Hepatocyte (in vitro differentiated cells): ENCODE measurements around the gene SSRP1. TPM values are rescaled to one million over a fixed set of nuclear protein-coding genes. Genes with fewer than 3 reads are reported as not detected.

Experiments used
- DNase-seq: peaks from one replicate; pipeline ENCODE4 v3.0.0-alpha.2; 2016; ENCODE audit warnings: low spot score
- H2AFZ ChIP-seq: fragments of 200-600 bp; sonication (generic); 2 replicates; pipeline ENCODE4 v1.6.0; 2016; ENCODE audit warnings: antibody characterized with exemption, mild to moderate bottlenecking
- H3K27ac ChIP-seq: fragments of 200-600 bp; sonication (generic); 2 replicates; pipeline ENCODE4 v1.5.1; 2016; ENCODE audit warnings: mild to moderate bottlenecking
- H3K27me3 ChIP-seq: fragments of 200-600 bp; sonication (generic); 2 replicates; pipeline ENCODE4 v1.6.1; 2016
- H3K36me3 ChIP-seq: fragments of 200-600 bp; sonication (generic); replicated peaks from 2 replicates; pipeline ENCODE4 v1.5.1; 2016; ENCODE audit warnings: low read depth; ENCODE audit not compliant: insufficient read depth
- H3K4me1 ChIP-seq: fragments of 200-600 bp; sonication (generic); 2 replicates; pipeline ENCODE4 v1.5.1; 2016; ENCODE audit warnings: mild to moderate bottlenecking, moderate library complexity; ENCODE audit not compliant: insufficient read depth
- H3K4me2 ChIP-seq: fragments of 200-600 bp; sonication (generic); 2 replicates; pipeline ENCODE4 v1.6.0; 2016
- H3K4me3 ChIP-seq: fragments of 200-600 bp; sonication (generic); 2 replicates; pipeline ENCODE4 v1.5.1; 2016; ENCODE audit warnings: mild to moderate bottlenecking
- H3K79me2 ChIP-seq: fragments of 200-600 bp; sonication (generic); 2 replicates; pipeline ENCODE4 v1.6.0; 2017; ENCODE audit warnings: mild to moderate bottlenecking
- H3K9me2 ChIP-seq: fragments of 200-600 bp; sonication (generic); replicated peaks from 2 replicates; pipeline ENCODE4 v1.6.0; 2017; ENCODE audit warnings: mild to moderate bottlenecking; ENCODE audit not compliant: insufficient read depth
- H3K9me3 ChIP-seq: fragments of 200-600 bp; sonication (generic); 2 replicates; pipeline ENCODE4 v1.5.1; 2016; ENCODE audit warnings: low read depth, mild to moderate bottlenecking
- H4K20me1 ChIP-seq: fragments of 200-600 bp; sonication (generic); 2 replicates; pipeline ENCODE4 v1.6.0; 2016; ENCODE audit warnings: mild to moderate bottlenecking; ENCODE audit not compliant: insufficient read depth, poor library complexity, severe bottlenecking
- EZH2 ChIP-seq: fragments of 200-600 bp; sonication (generic); IDR thresholded peaks from 2 replicates; pipeline ENCODE4 v1.6.1; 2016; ENCODE audit warnings: antibody characterized with exemption, mild to moderate bottlenecking, borderline replicate concordance
- EZH2phosphoT487 ChIP-seq: fragments of 200-600 bp; sonication (generic); IDR thresholded peaks from one replicate; pipeline ENCODE4 v1.6.1; 2018; ENCODE audit warnings: antibody characterized with exemption, mild to moderate bottlenecking, low read depth, moderate library complexity; ENCODE audit not compliant: unreplicated experiment, severe bottlenecking
- WGBS: methylation state at CpG from one replicate; pipeline ENCODE4 v1.1.6; 2016; ENCODE audit warnings: low lambda C conversion rate; ENCODE audit errors: missing lambda C conversion rate; 5-methylcytosine and 5-hydroxymethylcytosine counted together
- polyA plus RNA-seq: library from polyadenylated mRNA; unstranded; fragments of >200 nt; fragmentation: Nextera tagmentation; extraction: Ambion mirVana; gene quantifications from 2 replicates; pipeline ENCODE4 v1.2.1, GENCODE V29; 2016
- total RNA-seq: library from RNA; depleted of rRNA; stranded (reverse); fragments of >200 nt; gene quantifications from 2 replicates; pipeline ENCODE4 v1.2.3, GENCODE V29; 2014
- TF ChIP-seq, protein P1 (sequence below): fragments of 200-600 bp; sonication (generic); IDR thresholded peaks from 2 replicates; pipeline ENCODE4 v1.5.1; 2016; ENCODE audit warnings: antibody characterized with exemption, mild to moderate bottlenecking; ENCODE audit not compliant: poor library complexity

The SSRP1 gene
- total and polyA plus RNA-seq, 2 experiments from 2014 or later = 34.0 to 64.6 TPM

DNA sequence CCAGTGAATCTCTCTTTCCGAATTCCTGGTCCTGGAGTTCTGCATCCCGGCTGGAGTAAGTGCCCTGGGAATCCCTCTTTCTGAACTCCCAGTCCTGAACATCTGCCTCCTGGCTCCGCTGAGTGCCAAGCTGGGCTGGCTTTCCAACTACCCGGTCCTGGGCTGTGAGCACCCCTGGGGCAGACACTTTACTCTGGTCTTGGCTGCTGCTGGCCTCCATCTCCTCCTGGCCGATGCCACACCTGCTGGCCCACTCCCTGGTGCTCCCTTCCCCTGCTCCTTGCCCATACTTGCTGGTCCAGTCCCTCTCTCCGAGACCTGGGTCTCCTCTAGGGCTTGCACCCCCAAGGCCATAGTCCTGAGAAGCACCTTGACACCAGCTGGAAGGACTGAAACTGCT lies 25.6 kb downstream of the SSRP1 start:
- no peaks in the 10 kb centered on the region for H3K9me3 ChIP-seq
- 95% methylated on average over 6 of the region's 6 CpGs for WGBS
- no peaks in the 10 kb centered on the region for H3K27me3 ChIP-seq
- peaks cover 29% of the 10 kb centered on the region for H3K4me1 ChIP-seq
- peak overlapping the region; percentile 77 for H3K4me2 ChIP-seq
- TF ChIP-seq EZH2 = no peak
- TF ChIP-seq EZH2phosphoT487 = no peak
- TF ChIP-seq, protein P1, sequence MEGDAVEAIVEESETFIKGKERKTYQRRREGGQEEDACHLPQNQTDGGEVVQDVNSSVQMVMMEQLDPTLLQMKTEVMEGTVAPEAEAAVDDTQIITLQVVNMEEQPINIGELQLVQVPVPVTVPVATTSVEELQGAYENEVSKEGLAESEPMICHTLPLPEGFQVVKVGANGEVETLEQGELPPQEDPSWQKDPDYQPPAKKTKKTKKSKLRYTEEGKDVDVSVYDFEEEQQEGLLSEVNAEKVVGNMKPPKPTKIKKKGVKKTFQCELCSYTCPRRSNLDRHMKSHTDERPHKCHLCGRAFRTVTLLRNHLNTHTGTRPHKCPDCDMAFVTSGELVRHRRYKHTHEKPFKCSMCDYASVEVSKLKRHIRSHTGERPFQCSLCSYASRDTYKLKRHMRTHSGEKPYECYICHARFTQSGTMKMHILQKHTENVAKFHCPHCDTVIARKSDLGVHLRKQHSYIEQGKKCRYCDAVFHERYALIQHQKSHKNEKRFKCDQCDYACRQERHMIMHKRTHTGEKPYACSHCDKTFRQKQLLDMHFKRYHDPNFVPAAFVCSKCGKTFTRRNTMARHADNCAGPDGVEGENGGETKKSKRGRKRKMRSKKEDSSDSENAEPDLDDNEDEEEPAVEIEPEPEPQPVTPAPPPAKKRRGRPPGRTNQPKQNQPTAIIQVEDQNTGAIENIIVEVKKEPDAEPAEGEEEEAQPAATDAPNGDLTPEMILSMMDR = no peak
- H4K20me1 ChIP-seq = peaks cover 22% of the 10 kb centered on the region
- H3K4me3 ChIP-seq = no peak overlapping the region
- H2AFZ ChIP-seq = no peak overlapping the region
- no peaks in the 10 kb centered on the region for H3K36me3 ChIP-seq
- no peaks in the 10 kb centered on the region for H3K9me2 ChIP-seq
- peak overlapping the region; percentile 89 for H3K27ac ChIP-seq
- peaks cover 58% of the 10 kb centered on the region for H3K79me2 ChIP-seq
- no peak for DNase-seq

DNA sequence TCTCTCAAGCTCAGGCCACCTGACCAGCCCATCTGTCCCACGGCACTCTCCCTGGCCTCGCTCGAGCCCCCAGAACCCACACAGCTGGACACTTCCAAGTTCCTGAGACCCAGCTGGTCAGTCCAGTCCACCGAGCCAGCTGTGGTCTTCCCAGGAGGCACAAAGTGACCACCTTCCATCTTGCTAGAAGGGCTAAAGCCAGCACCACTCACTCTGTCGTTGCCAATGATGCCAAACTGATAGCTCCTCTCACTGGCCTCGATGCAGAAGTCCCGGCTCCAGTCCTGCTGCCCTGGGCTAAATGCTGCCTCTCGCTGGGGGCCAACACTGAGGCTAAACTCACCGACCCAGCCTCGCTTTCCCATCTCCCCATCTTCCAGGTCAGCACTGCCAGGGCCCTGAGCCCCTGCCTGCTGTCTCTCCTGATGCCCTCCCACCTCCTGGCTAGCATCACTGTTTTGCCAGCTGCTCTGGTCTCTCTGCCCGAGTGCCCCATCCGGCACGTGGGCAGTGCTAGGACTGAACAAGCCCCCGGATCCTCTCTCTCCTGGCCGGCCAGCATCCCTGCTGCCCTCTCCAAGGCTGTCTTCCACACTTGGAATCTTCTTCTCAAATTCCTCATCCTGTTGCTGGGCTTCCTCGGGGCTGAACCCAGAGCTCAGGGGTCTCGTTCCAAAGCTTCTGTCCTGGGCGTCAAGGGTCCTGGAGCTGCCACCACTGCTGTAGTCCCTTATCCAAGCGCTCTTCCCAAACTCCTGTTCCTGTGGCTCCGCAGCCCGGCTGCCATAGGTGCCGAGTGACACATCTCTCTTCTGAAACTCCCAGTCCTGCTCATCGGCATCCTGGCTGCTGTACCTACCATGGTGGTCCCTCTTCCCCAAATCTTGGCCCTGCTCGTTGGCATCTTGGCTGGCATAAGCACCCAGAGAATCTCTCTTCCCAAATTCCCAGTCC lies 26.3 kb downstream of the SSRP1 start:
- Histone ChIP-seq H2AFZ (no peak overlapping the region), H3K9me2 (no peaks in the 10 kb centered on the region), H3K4me1 (peaks cover 33% of the 10 kb centered on the region), H3K4me2 (no peak overlapping the region), H3K36me3 (no peaks in the 10 kb centered on the region), H3K27me3 (no peaks in the 10 kb centered on the region), H3K9me3 (no peaks in the 10 kb centered on the region), H3K79me2 (peaks cover 63% of the 10 kb centered on the region), H4K20me1 (peaks cover 22% of the 10 kb centered on the region), H3K4me3 (no peak overlapping the region), H3K27ac (no peak overlapping the region)
- 95% methylated on average over 24 of the region's 24 CpGs for WGBS
- no peak for TF ChIP-seq EZH2phosphoT487
- TF ChIP-seq, protein P1 = no peak
- TF ChIP-seq EZH2 = no peak
- DNase-seq = no peak

DNA sequence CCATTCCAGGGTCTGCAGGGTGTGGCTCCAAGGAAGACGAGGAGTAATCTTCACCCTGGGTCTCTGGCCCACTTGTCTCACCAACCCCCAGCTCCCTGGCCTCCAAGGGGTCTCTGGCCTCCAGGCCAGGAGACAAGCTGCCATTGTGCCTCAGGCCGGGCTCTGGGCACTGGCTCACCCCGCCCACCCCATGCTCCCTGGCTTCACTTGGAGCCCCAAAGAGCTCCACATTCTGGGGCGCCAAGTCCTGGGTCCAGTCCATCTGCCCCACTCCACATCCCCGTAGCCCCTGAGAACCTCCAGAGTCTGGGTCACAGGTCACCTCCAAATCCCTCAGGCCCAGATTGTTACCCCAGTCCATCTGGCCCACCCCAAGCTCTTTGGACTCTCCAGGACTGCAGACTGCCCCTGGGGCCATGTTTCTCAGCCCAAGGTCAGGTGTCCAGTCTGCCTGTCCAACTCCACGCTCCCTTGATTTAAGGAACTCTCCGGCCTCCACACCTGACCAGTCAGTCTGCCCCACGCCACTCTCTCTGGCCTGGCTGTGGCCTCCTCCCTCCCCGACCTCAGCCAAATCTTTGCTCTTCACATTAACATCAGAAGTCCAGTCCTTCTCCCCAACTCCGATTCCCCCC lies 27.1 kb downstream of the SSRP1 start:
- H3K4me3 ChIP-seq = no peak overlapping the region
- H3K9me2 ChIP-seq = no peaks in the 10 kb centered on the region
- H4K20me1 ChIP-seq = peaks cover 28% of the 10 kb centered on the region
- H2AFZ ChIP-seq = no peak overlapping the region
- H3K79me2 ChIP-seq = peaks cover 66% of the 10 kb centered on the region
- WGBS = 92% methylated on average over 10 of the region's 10 CpGs
- H3K4me2 ChIP-seq = peak overlapping the region; percentile 54
- TF ChIP-seq EZH2 (no peak), EZH2phosphoT487 (no peak)
- TF ChIP-seq, protein P1 = no peak
- no peak for DNase-seq
- no peaks in the 10 kb centered on the region for H3K36me3 ChIP-seq
- H3K27ac ChIP-seq = no peak overlapping the region
- peaks cover 35% of the 10 kb centered on the region for H3K4me1 ChIP-seq
- H3K9me3 ChIP-seq = no peaks in the 10 kb centered on the region
- no peaks in the 10 kb centered on the region for H3K27me3 ChIP-seq
